HT-29 (cell line): Measurements from ENCODE around the gene FASTK. TPM values are rescaled to one million over a fixed set of nuclear protein-coding genes. Genes with fewer than 3 reads are reported as not detected.

Experiments
- DNase-seq: peaks from one replicate; pipeline ENCODE4 v3.0.0-alpha.2; 2015; ENCODE audit warnings: low spot score
- total RNA-seq: library from RNA; depleted of rRNA; stranded (reverse); fragments of >200 nt; shearing (Covaris generic); gene quantifications from 2 replicates; pipeline ENCODE4 v1.2.3, GENCODE V29; 2014

Gene FASTK
- total RNA-seq, 1 experiment from 2014 or later: 300 TPM

DNA sequence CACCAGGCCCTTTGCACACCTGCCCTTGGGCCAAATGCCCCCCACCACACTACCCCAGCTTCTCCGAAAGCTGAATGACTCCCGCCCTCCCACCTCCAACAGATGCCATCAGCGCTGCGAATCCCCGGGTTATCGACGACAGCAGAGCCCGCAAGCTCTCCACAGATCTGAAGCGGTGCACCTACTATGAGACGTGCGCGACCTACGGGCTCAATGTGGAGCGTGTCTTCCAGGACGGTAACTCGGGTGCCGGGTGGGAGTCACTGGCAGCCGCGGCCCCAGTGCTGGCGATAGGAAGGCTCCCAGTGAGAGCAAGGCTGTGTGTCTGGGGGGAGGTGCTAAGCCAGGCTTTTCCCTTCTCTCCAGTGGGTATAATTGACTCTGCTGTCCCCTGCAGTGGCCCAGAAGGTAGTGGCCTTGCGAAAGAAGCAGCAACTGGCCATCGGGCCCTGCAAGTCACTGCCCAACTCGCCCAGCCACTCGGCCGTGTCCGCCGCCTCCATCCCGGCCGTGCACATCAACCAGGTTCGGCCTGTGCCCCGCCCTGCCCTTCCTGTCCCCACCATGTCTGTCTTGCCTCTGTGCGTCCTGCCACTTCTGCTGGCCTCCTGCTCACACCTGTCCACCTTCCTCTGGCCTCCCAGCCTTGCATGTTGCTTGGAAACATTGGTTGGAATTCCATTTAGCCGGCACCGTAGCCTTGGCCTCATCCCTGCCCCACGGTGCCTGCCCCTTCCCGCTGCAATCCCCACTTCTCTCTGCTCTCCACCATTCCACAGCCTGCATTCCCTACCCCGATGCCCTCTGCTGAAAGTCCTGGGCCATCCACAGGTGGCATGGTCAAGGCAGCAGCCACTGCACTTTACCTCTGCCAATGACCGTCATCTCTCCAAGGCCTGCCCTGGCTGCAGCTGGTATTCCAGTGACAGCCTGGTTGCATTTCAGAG is 37.8 kb upstream of the FASTK start:
- no peak for DNase-seq

DNA sequence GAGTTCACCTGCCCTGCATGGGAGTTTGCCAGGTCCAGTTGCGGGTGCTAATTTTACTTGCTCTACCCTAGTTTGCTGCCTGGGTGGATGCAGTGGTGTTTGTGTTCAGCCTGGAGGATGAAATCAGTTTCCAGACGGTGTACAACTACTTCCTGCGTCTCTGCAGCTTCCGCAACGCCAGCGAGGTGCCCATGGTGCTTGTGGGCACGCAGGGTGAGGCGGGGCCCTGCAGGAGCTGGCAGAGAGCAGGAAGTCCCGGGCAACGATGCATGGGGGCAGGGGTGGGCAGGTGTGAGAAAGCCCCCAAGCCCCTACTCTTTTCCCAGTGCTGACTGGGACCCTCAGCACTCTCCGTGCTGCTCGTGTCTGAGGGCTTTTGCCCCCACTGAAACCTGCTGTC is 37.0 kb upstream of the FASTK start:
- DNase-seq: no peak

DNA sequence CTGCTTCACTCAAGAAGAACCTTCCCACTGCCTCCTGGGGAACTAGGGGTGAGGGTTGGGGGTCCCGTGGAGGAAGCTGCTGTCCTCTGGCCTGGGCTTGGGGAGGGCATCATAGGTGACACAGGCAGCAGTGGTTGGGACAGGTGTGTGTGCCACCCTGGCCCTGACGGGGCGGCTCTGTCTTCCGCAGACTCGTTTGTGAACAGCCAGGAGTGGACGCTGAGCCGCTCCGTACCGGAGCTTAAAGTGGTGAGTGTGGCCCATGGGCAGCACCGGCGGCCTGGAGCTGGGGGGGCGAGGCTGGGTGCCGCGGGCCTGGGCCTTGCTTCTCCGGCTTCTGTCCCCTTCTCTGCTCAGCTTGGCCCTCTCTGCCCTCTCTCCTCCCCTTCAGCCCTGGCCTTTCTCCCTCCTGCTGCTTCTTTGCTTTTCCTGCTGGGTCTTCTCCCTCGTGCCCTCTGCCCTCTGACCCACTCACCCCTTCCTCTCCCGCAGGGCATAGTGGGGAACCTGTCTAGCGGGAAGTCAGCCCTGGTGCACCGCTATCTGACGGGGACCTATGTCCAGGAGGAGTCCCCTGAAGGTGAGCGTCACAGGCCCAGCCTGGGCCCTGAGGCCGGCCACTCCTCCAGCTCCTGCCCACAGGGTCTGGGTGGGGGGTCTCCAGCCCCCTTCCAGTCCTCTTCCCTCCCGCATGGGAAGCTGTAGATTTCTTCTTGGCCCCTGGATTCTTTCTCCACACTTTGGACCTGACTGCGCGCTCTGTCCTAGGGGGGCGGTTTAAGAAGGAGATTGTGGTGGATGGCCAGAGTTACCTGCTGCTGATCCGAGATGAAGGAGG is 36.2 kb upstream of the FASTK start:
- DNase-seq: no peak

DNA sequence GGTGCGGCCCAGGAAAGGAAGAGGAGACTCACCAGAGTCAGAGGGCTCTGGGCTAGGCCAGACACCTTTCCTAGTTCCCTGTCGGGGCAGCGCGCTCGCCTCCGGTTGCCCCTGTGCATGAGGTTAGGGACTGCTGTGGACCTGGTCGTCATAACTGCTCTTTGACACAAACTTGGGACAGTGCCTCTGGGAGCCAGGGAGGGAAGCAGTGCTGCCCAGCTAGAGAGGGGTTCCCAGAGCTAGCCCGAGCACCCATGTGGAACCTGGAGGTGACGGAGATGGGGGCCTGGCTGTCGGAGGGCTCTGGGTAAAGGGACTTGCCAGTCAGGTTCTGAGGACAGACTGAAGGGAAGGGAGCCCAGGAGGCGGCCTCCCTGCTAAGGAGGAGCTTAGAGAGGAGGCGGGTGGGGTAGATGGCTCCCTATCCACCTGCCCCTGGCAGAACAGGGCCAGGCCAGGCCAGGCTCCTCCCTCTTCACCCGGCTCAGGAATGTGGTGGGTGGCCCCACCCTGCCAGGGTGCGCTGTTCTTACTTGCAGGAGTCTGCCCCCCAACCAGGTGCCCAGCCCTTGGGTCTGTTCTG is 35.3 kb upstream of the FASTK start:
- DNase-seq: peak; percentile 99

DNA sequence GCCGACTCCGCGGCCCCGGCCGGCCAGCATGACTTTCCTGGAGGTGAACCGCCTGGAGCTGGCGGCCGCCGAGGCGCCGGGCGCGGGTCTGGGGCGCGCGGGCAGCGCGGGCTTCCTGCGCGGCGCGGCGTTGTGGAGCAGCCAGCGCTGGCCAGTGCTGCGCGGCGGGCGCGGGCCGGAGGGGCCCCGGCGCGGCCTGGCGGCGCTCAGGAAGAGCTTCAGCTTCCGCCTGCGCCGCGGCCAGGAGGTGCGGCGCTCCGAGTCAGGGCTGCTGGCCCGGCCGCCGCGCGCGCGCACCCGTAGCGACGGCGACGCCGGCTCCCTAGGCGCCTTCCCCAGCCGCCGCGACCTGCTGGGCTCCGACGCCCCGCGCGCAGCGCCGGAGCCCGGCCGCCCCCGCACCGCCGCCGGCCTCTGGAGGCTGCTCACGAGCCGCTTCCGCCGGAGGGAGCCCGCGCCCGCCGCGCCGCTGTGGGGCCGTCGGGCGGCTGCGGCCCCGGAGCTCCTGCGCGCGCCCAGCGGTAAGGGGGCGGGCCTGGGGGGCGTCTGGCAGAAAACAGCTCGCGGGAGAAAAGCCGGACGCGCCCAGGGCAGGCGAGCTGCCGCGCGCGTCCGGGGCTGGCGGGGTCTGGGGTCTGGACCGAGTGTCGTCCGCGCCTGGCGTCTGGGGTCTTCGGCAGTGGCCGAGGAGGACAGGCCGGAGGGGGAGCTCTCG is 34.7 kb upstream of the FASTK start:
- peak; percentile 54 for DNase-seq

DNA sequence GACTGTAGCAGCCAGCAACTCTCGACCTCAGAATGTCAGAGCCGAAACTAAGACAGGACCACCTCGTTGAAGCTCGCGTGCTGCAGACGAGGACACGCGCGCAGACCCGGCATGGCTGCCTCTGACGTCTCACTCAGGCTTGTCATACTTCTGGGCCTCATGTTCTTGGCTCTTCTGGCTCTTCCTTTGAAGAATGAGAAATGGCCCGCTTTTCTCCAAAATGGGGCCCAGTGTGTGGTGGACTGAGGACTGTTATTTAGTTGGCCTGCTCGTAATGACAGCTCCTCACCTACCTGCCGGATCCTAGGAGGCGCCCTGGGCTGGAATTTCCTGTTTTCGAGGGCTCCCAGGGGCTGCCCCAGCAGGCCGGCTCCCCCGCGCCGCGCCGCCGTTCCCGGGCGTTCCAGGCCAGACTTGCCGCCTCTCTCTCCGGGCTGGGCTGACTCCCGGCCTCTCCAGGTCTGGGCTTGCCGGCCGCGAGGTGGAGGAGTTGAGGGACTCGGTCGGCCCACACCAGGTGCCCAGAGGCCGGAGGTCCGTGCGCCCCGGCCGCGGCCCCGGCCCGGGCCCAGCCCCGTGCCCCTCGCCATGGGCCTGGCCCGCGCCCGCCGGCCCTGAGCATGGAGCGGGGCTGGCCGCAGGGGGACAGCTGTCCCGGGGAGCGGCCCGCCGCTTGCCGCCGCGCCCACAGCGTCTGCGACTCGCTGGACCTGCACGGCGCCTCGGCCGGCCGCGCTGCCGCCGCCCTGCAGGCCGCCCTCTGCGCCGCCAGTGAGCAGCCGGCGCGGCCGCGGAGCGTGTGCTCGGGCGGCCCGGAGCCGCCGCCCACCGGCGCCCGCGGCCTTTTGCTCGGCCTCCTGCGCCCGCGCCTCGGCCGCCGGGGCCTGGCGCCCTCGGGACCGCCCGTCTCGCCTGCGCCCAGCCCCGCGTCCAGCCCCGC is 33.8 kb upstream of the FASTK start:
- peak; percentile 66 for DNase-seq

DNA sequence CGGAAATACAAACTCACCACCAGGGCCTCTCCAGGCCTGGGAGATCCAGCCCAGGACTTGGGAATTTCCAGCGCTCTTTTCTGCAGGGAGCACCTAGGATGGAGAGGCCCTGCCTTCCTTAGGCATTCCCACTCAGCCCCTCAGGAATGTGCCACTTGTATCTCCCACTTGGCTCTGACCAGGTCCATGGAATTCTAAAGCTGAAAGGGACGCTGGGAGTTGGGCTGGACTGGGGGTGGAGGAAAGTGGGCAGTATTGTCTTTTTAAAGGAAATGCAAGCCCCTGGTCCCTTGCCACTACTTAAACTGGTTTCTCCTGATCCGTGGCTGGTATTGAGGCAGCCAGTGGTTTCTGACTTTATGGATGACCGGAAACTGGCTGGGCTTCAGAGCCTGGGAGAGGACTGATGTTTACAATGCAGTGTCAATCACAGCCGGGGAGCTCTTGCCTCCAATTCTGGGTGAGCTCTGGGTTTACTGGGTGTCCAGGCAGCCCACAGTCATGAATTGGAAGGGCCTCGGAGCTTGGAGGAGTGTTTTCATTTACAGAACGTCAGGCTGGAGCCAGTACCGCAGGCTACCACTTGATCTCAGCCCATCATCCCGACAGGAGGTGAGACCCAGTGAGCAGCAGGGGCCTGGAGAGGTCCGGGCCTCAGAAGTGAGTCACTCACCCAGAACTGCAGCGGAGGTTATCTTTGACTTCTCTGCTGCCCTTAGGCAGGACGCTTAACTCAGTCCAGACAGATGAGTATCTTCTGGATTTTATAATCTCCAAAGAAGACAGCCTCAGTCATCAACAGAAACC is 32.9 kb upstream of the FASTK start:
- DNase-seq: peak; percentile 80

DNA sequence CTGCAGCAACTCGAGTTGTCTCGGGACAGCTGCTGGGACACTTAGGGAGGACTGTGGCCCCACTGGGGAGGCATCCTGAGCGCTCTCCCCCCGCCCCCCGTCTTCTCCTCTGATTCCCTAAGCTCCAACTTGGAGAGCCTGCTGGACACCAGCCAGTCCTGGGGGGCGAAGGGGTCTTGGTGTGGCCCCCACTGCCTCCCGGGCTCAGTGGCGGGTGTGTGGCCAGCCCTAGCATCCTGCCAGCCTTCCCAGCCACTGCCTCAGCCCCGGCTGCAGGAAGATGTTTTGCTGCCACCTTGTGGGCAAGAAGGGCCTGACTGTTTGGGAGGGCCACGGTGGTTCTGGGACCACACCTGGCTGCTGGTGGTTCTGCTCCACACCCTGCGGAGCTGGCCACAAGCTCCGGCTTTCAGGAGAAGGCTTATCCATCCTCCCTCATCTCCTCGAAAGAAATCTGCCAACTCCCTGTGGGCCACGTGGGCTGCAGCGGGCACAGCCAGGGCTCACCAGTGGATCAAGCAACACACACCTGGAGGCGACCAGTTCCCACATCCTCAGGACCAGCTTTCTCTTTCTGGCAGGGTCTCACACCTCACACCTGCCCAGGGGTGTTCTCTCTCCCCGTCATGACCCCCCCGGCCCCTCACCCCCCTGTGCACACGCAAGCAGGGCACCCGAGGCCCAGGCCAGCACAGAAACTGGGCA is 30.5 kb upstream of the FASTK start:
- DNase-seq: peak; percentile 92

DNA sequence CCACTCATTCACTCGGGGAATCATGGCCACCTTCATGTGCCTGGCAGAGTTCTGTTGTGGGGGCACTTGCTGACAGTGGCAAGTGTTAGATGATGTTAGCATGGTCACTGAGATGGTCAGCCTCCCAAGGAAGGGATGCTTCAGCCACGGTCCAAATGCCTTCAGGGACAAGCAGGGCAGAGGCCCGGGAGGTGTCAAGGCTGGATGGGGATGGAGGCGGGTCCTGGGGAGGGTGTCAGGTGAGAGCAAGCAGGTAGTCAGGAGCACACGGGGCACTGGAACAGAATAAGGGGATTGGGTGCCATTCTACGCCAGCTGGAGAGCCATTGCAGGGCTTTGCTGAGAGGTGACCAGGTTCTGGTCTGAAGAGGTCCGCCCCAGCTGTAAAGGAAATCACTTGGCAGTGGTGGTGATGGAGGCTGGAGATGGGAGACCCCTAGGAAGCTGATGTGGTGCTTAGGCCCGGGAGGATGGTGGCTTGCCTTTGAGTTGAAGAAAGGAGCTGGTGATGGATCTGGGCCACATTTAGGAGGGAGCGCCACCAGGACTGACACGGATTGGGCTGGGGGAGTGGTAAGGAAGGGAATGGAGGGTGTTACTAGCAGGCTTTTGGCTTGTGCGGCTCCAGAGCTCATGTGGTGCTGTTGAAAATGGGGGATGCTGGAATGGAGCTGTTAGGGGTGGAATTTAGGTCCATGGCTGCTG is 29.8 kb upstream of the FASTK start:
- DNase-seq: no peak

DNA sequence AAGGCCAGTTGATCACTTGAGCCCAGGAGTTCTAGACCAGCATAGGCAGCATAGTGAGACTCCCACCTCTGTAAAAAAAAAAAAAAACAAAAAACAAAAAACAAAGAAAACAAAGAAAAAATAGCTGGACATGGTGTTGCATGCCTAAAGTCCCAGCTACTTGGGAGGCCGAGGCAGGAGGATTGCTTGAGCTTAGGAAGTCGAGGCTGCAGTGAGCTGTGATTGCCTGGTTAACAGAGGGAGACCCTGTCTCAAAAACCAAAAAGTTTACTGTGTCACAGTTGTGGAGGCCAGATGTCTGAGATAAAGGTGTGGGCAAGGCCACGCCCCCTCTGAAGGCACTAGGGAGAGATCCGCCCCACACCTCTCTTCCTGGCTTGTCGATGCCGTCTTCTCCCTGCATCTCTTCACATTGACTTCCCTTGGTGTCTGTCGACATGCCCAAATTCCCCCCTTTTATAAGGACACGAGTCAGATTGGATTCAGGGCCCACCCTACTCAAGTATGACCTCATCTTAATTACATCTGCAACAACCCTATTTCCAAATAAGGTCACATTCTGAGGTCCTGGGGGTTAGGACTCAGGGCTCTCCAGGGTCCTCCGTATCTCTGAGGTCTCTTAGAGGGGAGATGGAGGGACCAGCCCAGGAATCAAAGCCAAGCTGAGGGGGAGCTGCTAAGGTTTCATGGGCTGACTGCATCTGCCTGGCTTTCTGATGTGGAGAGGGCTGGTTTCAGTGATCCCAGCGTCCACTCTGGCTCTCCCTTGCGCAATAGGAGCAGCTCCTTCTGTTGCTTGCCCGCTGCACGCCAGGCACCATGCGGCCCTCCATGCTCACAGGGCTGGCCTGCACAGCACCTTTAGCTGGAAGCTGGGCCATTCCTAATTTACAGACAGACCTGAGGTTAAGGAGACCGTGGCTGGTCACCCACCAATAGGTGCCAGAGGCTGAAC is 28.8 kb upstream of the FASTK start:
- no peak for DNase-seq

DNA sequence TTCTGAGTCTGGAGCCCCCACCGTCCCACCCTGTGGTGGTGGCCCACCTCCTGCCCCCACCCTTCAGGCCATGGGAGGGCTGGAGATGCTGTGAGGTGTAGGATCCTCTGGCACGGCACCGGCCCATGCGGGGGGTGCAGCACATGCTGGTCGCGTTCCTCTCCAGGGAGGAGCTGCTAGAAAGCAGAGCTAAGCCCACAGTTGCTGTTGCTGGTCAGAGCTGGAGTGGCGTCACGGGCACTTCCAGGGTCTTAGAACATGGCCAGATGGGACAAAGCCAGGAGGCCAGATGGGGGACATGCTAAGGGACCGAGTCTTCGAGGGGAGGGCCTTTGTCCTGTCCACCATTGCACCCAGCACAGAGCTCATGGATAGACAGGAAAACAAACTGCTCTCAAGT is 27.3 kb upstream of the FASTK start:
- DNase-seq: no peak

DNA sequence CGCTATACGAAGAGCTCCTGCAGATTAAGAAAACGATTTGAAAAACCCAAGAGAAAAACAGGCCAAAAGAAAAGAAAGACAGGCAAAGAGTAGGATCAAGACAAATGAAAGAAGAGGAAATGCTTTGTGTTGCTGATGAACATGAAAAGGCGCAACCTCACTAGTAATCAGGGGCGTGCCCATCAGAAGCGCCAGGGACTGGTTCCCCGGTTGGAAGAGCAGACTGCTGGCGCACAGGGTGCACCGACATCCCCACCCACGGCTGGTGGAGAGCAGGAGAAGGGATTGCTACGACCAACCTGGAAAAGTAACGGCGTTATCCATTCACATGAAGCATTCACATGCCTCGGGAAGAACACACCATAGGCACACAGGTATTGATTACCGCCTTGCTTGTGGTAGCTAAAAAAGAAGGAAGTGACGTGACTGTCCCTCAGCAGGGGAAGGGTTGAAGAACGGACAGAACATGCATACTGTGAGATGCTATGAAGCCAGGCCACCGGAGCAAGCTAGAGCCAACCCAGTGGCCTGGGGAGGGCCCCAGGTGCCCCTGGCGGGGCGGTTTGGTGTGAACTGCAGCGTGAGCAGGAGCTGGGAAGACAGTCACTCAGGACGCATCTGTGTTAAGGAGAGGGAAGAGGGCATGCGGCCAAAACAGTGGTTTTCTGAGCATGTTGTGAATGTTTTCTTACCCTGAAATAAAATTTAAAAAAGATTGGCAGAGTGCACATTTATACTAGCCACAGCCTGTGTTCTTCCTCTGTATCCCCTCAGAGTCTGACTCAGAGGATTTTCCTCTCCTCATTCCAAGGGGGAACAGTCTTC is 24.0 kb upstream of the FASTK start:
- DNase-seq: no peak

DNA sequence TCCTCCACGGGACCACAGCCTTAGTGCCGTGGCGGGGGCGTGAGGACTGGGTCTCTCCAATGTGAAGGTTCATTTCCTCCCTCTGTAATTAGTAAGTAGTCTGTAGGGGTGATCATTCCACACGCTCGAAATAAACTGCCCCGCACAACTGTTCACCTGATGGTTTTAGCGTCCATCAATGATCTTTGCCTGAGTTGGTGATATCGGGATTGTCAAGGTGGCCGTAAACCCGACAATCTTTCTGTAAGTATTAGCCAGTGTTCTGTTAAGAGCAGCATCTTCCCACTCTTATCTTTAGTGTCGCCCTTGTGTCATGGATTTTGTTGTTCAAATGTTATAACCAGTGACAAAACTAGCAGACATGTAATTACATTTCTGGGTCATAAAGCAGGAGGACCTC is 23.4 kb upstream of the FASTK start:
- DNase-seq: no peak

DNA sequence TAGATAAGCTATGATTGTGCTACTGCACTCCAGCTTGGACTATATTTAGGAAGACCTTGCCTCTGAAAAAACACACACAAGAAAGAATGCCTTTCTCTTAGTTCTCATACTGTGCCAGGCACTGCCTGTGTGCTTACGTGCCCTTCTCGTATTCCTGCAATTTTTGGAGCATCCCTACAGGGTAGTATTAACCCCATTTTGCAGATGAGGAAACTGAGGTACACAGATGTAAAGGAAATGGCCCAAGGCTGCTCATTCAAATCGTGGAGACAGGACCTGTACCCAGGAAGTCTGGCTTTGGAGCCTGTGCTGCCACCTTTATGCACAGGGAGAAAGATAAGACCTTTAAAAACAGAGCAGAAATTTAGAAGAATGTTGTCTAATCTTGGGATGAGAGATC is 22.4 kb upstream of the FASTK start:
- DNase-seq: no peak

DNA sequence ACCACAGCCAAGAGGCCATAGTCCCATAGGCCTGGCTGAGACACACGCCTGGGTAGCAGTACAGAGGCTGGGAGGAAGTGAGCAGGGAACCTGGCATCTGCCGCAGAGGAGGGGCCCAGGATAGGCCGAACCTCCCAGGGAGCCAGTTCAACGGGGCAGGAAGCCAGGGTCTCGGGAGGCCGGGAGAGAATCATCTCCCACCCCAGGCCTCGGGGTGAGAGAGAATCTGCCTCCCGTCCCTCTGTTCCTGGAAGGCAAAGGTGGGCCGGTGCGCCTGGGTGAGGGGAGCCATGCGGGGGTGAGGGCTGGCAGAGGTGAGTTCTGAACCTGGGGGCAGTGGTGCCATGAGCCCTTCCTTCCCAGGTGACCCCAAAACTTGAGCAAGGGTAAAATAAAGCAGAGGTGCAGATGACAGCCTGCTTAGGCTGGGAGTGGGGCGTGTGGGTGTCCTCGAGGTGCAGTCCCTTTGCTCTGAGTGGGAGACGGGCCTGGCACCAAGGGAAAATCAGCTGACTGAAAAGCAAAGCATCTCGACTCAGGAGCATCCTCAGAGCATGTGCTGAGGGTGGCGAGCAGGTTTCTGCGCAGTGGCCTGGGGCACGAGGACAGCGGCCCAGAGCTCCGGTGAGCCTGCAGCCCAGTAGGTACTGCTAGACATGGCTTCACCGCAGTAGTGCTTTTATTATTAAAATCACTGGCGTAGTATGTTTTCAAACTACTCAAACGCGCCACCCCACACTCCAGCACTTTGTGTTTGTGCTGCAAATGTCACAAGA is 21.2 kb upstream of the FASTK start:
- DNase-seq: no peak
